ENCODE measurements around the gene MSMO1.

Gene MSMO1

GRCh38 chr4:165368114-165368513 lies 40.6 kb downstream of the MSMO1 start:
- in situ Hi-C loops (cut with MboI; ENCODE audit: low pct_unique_long_range_greater_than_20kb, low sequenced_read_pairs, unreplicated experiment), result no loop called here
- DNase-seq (ENCODE audit: low spot score), result no peak
- no peak for TF ChIP-seq CTCF (IDR thresholded peaks at IDR 0.05; ENCODE audit: extremely low read depth, insufficient read depth, missing control alignments)

- no peak for DNase-seq (ENCODE audit: low spot score)
- no peak for TF ChIP-seq CTCF (IDR thresholded peaks at IDR 0.05; ENCODE audit: extremely low read depth, insufficient read depth, missing control alignments)
- in situ Hi-C loops (cut with MboI; ENCODE audit: low pct_unique_long_range_greater_than_20kb, low sequenced_read_pairs, unreplicated experiment), result no loop called here
These were observed 41.1 kb downstream of the MSMO1 start for GRCh38 chr4:165368567-165368966.

DNA sequence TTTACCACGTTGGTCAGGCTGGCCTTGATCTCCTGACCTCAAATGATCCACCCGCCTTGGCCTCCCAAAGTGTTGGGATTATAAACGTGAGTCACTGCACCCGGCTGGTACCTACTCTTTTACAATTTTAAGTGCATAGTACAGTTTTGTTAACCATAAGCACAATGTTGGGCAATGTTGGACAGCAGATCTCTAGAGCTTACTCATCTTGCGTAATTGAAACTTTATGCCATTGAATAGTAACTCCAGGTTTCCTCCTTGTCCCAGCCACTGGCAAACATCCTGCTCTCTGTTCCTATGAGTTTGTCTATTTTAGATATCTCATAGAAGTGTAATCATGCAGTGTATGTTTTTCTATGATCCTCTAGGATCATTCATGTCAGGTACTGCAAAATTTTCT lies 42.1 kb downstream of the MSMO1 start:
- no peak for TF ChIP-seq CTCF (IDR thresholded peaks at IDR 0.05; ENCODE audit: extremely low read depth, insufficient read depth, missing control alignments)
- DNase-seq (ENCODE audit: low spot score), result no peak

DNA sequence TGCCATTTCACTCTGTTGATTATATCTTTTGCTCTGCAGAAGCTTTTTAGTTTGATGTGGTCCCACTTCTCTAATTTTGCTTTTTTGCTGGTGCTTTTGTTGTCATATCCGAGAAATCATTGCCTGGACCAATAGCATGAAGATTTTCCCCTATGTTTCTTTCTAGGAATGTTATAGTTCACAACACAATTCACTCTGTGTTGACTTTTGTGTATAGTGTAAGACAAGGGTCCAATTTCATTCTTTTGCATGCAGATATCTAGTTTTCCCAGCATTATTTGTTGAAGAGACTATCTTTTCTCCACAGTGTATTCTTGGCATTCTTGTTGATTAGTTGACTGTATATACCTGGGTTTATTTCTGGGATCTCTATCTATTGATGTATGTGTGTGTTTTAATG lies 43.1 kb downstream of the MSMO1 start:
- in situ Hi-C loops (cut with MboI; ENCODE audit: low pct_unique_long_range_greater_than_20kb, low sequenced_read_pairs, unreplicated experiment), result no loop called here
- DNase-seq (ENCODE audit: low spot score), result no peak
- no peak for TF ChIP-seq CTCF (IDR thresholded peaks at IDR 0.05; ENCODE audit: extremely low read depth, insufficient read depth, missing control alignments)

More for the DNA sequence above, 42.1 kb downstream of the MSMO1 start:
- in situ Hi-C loops (cut with MboI; ENCODE audit: low pct_unique_long_range_greater_than_20kb, low sequenced_read_pairs, unreplicated experiment), result no loop called here

GRCh38 chr4:165375465-165375864 lies 48.0 kb downstream of the MSMO1 start:
- in situ Hi-C loops (cut with MboI; ENCODE audit: low pct_unique_long_range_greater_than_20kb, low sequenced_read_pairs, unreplicated experiment), result no loop called here
- no peak for DNase-seq (ENCODE audit: low spot score)
- TF ChIP-seq CTCF (IDR thresholded peaks at IDR 0.05; ENCODE audit: extremely low read depth, insufficient read depth, missing control alignments), result no peak

DNA sequence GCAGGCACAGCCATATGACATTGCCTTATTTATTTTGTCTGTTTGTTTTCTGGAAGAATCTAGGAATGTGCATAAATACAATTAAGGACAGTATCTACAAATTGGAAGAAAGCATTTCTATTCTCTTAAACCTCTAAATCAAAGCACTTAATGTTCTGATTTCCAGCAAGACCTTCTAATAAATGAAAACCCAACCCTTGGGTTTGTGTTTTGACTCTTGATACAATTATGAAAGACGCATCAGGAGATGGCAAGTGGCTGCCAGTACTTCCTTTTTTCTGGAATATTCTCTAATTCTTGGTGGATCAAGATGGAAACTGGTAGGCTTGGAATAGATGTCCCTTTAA lies 50.9 kb downstream of the MSMO1 start:
- in situ Hi-C loops (cut with MboI; ENCODE audit: low pct_unique_long_range_greater_than_20kb, low sequenced_read_pairs, unreplicated experiment), result no loop called here
- no peak for TF ChIP-seq CTCF (IDR thresholded peaks at IDR 0.05; ENCODE audit: extremely low read depth, insufficient read depth, missing control alignments)
- DNase-seq (ENCODE audit: low spot score), result no peak
